HG03432 (cell line): ENCODE measurements around the gene LYRM4.

Experiments used
- ATAC-seq: cut with Tn5 transposase; IDR thresholded peaks from one replicate; pipeline ENCODE4 v1.9.1; 2021; ENCODE audit warnings: mild to moderate bottlenecking, moderate library complexity; ENCODE audit not compliant: unreplicated experiment

The LYRM4 gene

DNA sequence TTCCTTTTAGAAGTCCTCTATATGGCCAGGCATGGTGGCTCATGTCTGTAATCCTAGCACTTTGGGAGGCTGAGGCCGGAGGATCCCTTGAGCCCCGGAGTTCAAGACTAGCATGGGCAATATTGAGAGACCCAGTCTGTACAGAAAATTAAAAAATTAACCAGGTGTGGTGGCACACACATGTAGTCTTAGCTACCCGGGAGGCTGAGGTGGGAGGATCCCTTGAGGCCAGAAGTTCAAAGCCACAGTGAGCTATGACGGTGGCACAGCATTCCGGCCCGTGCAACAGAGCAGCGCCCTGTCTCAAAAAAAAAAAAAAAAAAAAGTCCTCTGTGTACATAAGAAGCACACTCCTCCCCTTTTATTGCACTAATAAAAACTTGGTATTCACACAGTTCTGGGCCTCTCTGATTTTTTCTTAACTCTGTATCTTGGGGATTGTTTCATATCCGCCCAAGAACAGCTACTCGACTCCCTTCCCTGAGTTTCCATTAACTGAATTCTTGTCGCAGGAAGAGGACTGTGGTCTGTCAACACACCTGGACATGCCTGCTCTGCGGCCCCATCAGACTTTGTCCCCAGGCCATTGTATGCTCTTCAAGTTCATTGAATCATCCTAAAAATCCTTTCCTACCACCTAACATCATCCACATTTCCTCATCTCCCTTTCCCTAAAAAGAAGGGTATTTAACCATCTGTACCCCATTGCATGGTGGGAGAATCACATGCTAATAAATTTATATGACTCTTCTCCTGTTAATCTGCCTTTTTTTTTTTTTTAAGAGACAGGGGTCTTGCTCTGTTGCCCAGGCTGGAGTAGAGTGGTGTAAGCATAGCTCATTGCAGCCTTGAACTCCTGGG lies 201.5 kb downstream of the LYRM4 start:
- no peak for ATAC-seq
